H4 (cell line): ENCODE measurements around the gene AGBL1. TPM values are rescaled to one million over a fixed set of nuclear protein-coding genes. Genes with fewer than 3 reads are reported as not detected.

ENCODE experiments used
- DNase-seq: peaks from one replicate; pipeline ENCODE4 v3.0.0-alpha.2; 2015; ENCODE audit warnings: low spot score
- total RNA-seq: library from RNA; depleted of rRNA; stranded (reverse); fragments of >200 nt; shearing (Covaris generic); gene quantifications from 2 replicates; pipeline ENCODE4 v1.2.3, GENCODE V29; 2014

AGBL1 gene
- total RNA-seq, 1 experiment from 2014 or later, result not detected

- DNase-seq, result no peak
These were observed 564.7 kb downstream of the AGBL1 start for GRCh38 chr15:86644339-86644738.

GRCh38 chr15:86645925-86646500 lies 566.3 kb downstream of the AGBL1 start:
- peak; percentile 10 for DNase-seq

GRCh38 chr15:86647810-86648440 lies 568.3 kb downstream of the AGBL1 start:
- DNase-seq, result no peak

GRCh38 chr15:86649277-86649676 lies 569.6 kb downstream of the AGBL1 start:
- DNase-seq, result no peak

- peak; percentile 44 for DNase-seq
These were observed 570.4 kb downstream of the AGBL1 start for GRCh38 chr15:86650094-86650493.

- DNase-seq, result no peak
These were observed 573.9 kb downstream of the AGBL1 start for GRCh38 chr15:86653344-86654197.

GRCh38 chr15:86654501-86654900 lies 574.8 kb downstream of the AGBL1 start:
- no peak for DNase-seq

- DNase-seq, result no peak
These were observed 577.6 kb downstream of the AGBL1 start for GRCh38 chr15:86657305-86657704.

- no peak for DNase-seq
These were observed 580.2 kb downstream of the AGBL1 start for GRCh38 chr15:86659724-86660411.

- DNase-seq, result no peak
These were observed 581.9 kb downstream of the AGBL1 start for GRCh38 chr15:86661580-86661979.

- DNase-seq, result no peak
These were observed 583.6 kb downstream of the AGBL1 start for GRCh38 chr15:86663304-86663703.

- no peak for DNase-seq
These were observed 584.3 kb downstream of the AGBL1 start for GRCh38 chr15:86663979-86664378.

- no peak for DNase-seq
These were observed 584.9 kb downstream of the AGBL1 start for GRCh38 chr15:86664581-86664980.

- DNase-seq, result no peak
These were observed 596.3 kb downstream of the AGBL1 start for GRCh38 chr15:86676002-86676401.

GRCh38 chr15:86677278-86677677 lies 597.6 kb downstream of the AGBL1 start:
- no peak for DNase-seq

GRCh38 chr15:86685263-86685662 lies 605.6 kb downstream of the AGBL1 start:
- DNase-seq, result no peak

- DNase-seq, result no peak
These were observed 609.3 kb downstream of the AGBL1 start for GRCh38 chr15:86689006-86689405.

GRCh38 chr15:86690566-86690965 lies 610.9 kb downstream of the AGBL1 start:
- no peak for DNase-seq

- no peak for DNase-seq
These were observed 611.5 kb downstream of the AGBL1 start for GRCh38 chr15:86691091-86691663.

- no peak for DNase-seq
These were observed 621.4 kb downstream of the AGBL1 start for GRCh38 chr15:86700864-86701610.

GRCh38 chr15:86701611-86701963 lies 621.9 kb downstream of the AGBL1 start:
- no peak for DNase-seq
